K562 (cell line): Measurements from ENCODE around the gene CARD10. TPM values are rescaled to one million over a fixed set of nuclear protein-coding genes. Genes with fewer than 3 reads are reported as not detected.

Experiments
- BRF1 ChIP-seq: IDR thresholded peaks from 3 replicates; pipeline ENCODE4 v1.6.1; 2011; ENCODE audit warnings: borderline replicate concordance, mild to moderate bottlenecking; ENCODE audit not compliant: insufficient read length; ENCODE audit errors: extremely low read depth
- CEBPB ChIP-seq: fragments of 450-650 bp; IDR thresholded peaks from 2 replicates; pipeline ENCODE4 v1.6.1; 2016; ENCODE audit warnings: missing genetic modification characterization, missing compliant biosample characterization
- CEBPG ChIP-seq, 3 experiments: fragments of 200-800 bp in 1 of 3; sonication (Bioruptor generic) in 1 of 3; sonication (generic) in 1 of 3; formaldehyde crosslinking in 1 of 3; IDR thresholded peaks in 2 of 3; conservative IDR thresholded peaks in 1 of 3; 2 replicates each; pipeline versions ENCODE4 v1.6.1 to v1.8.0; 2016 to 2022; ENCODE audit warnings: missing compliant biosample characterization in 2 of 3, missing genetic modification characterization in 2 of 3, mild to moderate bottlenecking in 1 of 3, missing genetic modification reagents in 1 of 3
- CTCF ChIP-seq, 3 experiments: IDR thresholded peaks in 2 of 3; conservative IDR thresholded peaks in 1 of 3; 2 replicates each; pipeline ENCODE4 v1.5.1; 2011 to 2012; ENCODE audit warnings: low read length in 3 of 3, mild to moderate bottlenecking in 3 of 3, control low read depth in 2 of 3, improper control_type of control experiment in 1 of 3, inconsistent platforms in 1 of 3, low read depth in 1 of 3, mixed read lengths in 1 of 3, moderate library complexity in 1 of 3; ENCODE audit not compliant: insufficient read depth in 2 of 3
- ERF ChIP-seq: fragments of 450-650 bp; formaldehyde crosslinking; IDR thresholded peaks from 2 replicates; pipeline ENCODE4 v1.4.0; 2020; ENCODE audit warnings: mild to moderate bottlenecking, mixed read lengths
- ETS1 ChIP-seq: conservative IDR thresholded peaks from 2 replicates; pipeline ENCODE4 v1.6.1; 2011; ENCODE audit warnings: low read depth, mild to moderate bottlenecking, low read length; ENCODE audit not compliant: control insufficient read depth
- EWSR1 ChIP-seq: fragments of 450-650 bp; IDR thresholded peaks from 2 replicates; pipeline ENCODE4 v1.6.1; 2018; ENCODE audit warnings: borderline replicate concordance, mild to moderate bottlenecking, low read depth, moderate library complexity; ENCODE audit not compliant: partially characterized antibody
- FIP1L1 ChIP-seq: fragments of 200-400 bp; formaldehyde crosslinking; IDR thresholded peaks from 2 replicates; pipeline ENCODE4 v1.6.1; 2018; ENCODE audit warnings: mild to moderate bottlenecking, low read depth, low read length; ENCODE audit not compliant: poor library complexity, severe bottlenecking
- HCFC1 ChIP-seq: IDR thresholded peaks from 2 replicates; pipeline ENCODE4 v1.6.1; 2012; ENCODE audit warnings: low read depth, low read length, improper control_type of control experiment
- KLF10 ChIP-seq: fragments of 250-450 bp; sonication (Bioruptor Pico); IDR thresholded peaks from 2 replicates; pipeline ENCODE4 v1.6.1; 2021; ENCODE audit warnings: matching md5 sums
- MTF1 ChIP-seq: fragments of 250-450 bp; sonication (Bioruptor Pico); IDR thresholded peaks from 2 replicates; pipeline ENCODE4 v1.9.0; 2021; ENCODE audit warnings: moderate library complexity, mild to moderate bottlenecking, inconsistent platforms, borderline replicate concordance
- NFATC3 ChIP-seq: fragments of 450-650 bp; IDR thresholded peaks from 2 replicates; pipeline ENCODE4 v1.6.1; 2017; ENCODE audit warnings: mild to moderate bottlenecking
- POU5F1 ChIP-seq: fragments of 150-350 bp; IDR thresholded peaks from 2 replicates; pipeline ENCODE4 v1.6.1; 2014; ENCODE audit warnings: borderline replicate concordance, low read length, low read depth, mild to moderate bottlenecking; ENCODE audit not compliant: partially characterized antibody
- RB1 ChIP-seq: fragments of 450-650 bp; IDR thresholded peaks from 2 replicates; pipeline ENCODE4 v1.6.1; 2017; ENCODE audit warnings: low read depth, mild to moderate bottlenecking
- THRB ChIP-seq: fragments of 450-650 bp; formaldehyde crosslinking; conservative IDR thresholded peaks from 2 replicates; pipeline ENCODE4 v1.4.0; 2022; ENCODE audit warnings: mild to moderate bottlenecking, missing genetic modification characterization
- USF2 ChIP-seq: sonication (generic); formaldehyde crosslinking; IDR thresholded peaks from 2 replicates; pipeline ENCODE4 v1.5.0; 2020; ENCODE audit warnings: missing genetic modification reagents
- ZC3H4 ChIP-seq: sonication (generic); formaldehyde crosslinking; IDR thresholded peaks from 2 replicates; pipeline ENCODE4 v1.9.0; 2021; ENCODE audit warnings: missing genetic modification reagents, borderline replicate concordance
- ZFPM2 ChIP-seq: fragments of 250-450 bp; sonication (Bioruptor Pico); IDR thresholded peaks from 2 replicates; pipeline ENCODE4 v1.5.1; 2022; ENCODE audit warnings: mild to moderate bottlenecking
- ZNF766 ChIP-seq: fragments of 200-800 bp; sonication (Bioruptor generic); conservative IDR thresholded peaks from 2 replicates; pipeline ENCODE4 v1.6.1; 2016; ENCODE audit warnings: missing genetic modification characterization, missing compliant biosample characterization
- ZNF780A ChIP-seq: fragments of 250-450 bp; sonication (Bioruptor Pico); IDR thresholded peaks from 2 replicates; pipeline ENCODE4 v1.5.0; 2021; ENCODE audit warnings: mild to moderate bottlenecking
- polyA plus RNA-seq, 8 experiments: library from polyadenylated mRNA; depleted of rRNA in 4 of 8; stranded (reverse) in 5 of 8; unstranded in 3 of 8; fragments of >200 nt; fragmentation: Nextera tagmentation in 2 of 8; fragmentation: Illumina TruSeq in 1 of 8; extraction: Ambion mirVana in 2 of 8; extraction: Trizol in 1 of 8; gene quantifications; 2 replicates each; pipeline versions ENCODE4 v1.2.1 to v1.2.3, GENCODE V29; 2011 to 2014; ENCODE audit warnings: inconsistent platforms in 1 of 8, missing spikeins in 1 of 8
- total RNA-seq, 7 experiments: library from RNA; depleted of rRNA in 6 of 7; stranded (reverse); fragments of >200 nt in 6 of 7; fragmentation: Illumina TruSeq in 2 of 7; extraction: Trizol in 2 of 7; gene quantifications; 2 replicates each; pipeline versions ENCODE4 v1.2.1 to v1.2.3, GENCODE V29; 2011 to 2021; ENCODE audit warnings: low replicate concordance in 1 of 7
- TF ChIP-seq, protein P1 (sequence below): fragments of 450-650 bp; conservative IDR thresholded peaks from 2 replicates; pipeline ENCODE4 v1.6.1; 2016; ENCODE audit warnings: missing genetic modification characterization, low read depth, mild to moderate bottlenecking, missing compliant biosample characterization, moderate library complexity

The CARD10 gene
- total and polyA plus RNA-seq, 9 of the 15 experiments (the other 6 are each of a cell fraction or from before 2014, with no cell fraction given), result 0.13 to 5.8 (median 1.6) TPM

- TF ChIP-seq, protein P1, sequence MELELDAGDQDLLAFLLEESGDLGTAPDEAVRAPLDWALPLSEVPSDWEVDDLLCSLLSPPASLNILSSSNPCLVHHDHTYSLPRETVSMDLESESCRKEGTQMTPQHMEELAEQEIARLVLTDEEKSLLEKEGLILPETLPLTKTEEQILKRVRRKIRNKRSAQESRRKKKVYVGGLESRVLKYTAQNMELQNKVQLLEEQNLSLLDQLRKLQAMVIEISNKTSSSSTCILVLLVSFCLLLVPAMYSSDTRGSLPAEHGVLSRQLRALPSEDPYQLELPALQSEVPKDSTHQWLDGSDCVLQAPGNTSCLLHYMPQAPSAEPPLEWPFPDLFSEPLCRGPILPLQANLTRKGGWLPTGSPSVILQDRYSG, result no peak
- TF ChIP-seq MTF1 (CRISPR knock-in tag) (no peak), HCFC1 (peak; percentile 58), ZNF766 (CRISPR knock-in tag) (no peak), ERF (CRISPR knock-in tag) (no peak), ZC3H4 (CRISPR knock-in tag) (no peak), NFATC3 (no peak), FIP1L1 (no peak), USF2 (peak; percentile 78), POU5F1 (no peak), THRB (no peak), ETS1 (no peak), CTCF (IDR thresholded peaks at IDR 0.05 in 2 of 3, conservative IDR thresholded peaks at IDR 0.05 in 1 of 3; ENCODE audit: insufficient read depth in 2 of 3, low read depth in 1 of 3, low read length in 3 of 3) (no peak), KLF10 (CRISPR knock-in tag) (no peak), RB1 (no peak), BRF1 (no peak), ZFPM2 (CRISPR knock-in tag) (no peak), CEBPG (CRISPR knock-in tag; IDR thresholded peaks at IDR 0.05) (no peak), CEBPG (tag; conservative IDR thresholded peaks at IDR 0.05 in 1 of 2, IDR thresholded peaks at IDR 0.05 in 1 of 2) (peak in 1 of 2 experiments; percentile 63; a peak in 2 of 4 replicates), CEBPB (tag) (peak; percentile 61), ZNF780A (CRISPR knock-in tag) (no peak), EWSR1 (no peak)
Observed at GRCh38 chr22:37442537-37442936, 76.7 kb downstream of the CARD10 start (continued).
